CD4-positive, alpha-beta T cell treated with Interleukin-21 for 1 hour (primary cell): ENCODE data around the gene LCE3D.
"Not testable (repeated sequence)": the region's sequence is repeated elsewhere in the genome, so short reads cannot be mapped to it uniquely, and the experiment has no call there.

Source experiments
- DNase-seq: peaks from one replicate; pipeline ENCODE4 v3.0.0-alpha.2; 2020

LCE3D gene, protein sequence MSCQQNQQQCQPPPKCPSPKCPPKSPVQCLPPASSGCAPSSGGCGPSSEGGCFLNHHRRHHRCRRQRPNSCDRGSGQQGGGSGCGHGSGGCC

DNA sequence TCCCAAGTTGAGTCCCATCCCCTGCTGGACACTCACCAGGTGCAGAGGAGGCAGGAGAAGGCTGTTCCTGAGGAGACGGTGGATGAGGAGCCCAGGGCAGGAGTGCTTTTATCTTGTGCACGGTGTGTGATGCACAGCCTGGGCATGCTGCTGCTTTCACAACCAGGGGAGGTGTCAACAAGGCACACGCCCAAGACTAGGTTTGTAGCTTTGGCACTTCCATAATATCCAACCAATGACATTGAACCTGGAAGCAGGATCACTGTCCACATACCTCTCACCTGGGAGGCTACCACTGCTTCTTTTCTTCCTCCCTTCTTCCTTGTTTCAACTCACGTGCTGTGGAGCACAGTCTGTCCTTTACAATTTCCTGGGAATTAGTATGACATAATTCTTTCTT, at the start of gene LCE3D:
LCE3D (minus strand) TSS at position 84 of the 400 bp plus-strand sequence. CDS start 580 bp downstream, outside the sequence.
- no peak for DNase-seq

DNA sequence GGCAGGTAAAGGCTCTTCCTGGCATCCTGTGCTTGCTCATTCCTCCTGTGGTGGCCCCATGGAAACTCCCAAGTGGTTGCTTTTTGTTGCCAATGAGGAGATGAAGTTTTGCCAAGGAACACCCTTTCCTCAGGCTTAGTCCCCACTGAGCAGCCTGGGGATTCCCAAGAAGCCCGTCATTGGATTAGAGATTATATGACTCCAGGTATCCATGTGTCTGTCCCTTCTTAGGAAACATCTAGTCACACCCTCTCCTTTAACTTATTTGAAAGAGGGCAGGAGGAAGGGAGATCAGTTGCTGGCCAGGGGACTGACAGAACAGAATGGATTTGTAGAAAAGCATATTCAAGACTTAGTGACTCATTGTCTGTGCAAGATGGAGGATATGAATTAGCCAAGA, 46.4 kb upstream of the LCE3D start:
- no peak for DNase-seq

DNA sequence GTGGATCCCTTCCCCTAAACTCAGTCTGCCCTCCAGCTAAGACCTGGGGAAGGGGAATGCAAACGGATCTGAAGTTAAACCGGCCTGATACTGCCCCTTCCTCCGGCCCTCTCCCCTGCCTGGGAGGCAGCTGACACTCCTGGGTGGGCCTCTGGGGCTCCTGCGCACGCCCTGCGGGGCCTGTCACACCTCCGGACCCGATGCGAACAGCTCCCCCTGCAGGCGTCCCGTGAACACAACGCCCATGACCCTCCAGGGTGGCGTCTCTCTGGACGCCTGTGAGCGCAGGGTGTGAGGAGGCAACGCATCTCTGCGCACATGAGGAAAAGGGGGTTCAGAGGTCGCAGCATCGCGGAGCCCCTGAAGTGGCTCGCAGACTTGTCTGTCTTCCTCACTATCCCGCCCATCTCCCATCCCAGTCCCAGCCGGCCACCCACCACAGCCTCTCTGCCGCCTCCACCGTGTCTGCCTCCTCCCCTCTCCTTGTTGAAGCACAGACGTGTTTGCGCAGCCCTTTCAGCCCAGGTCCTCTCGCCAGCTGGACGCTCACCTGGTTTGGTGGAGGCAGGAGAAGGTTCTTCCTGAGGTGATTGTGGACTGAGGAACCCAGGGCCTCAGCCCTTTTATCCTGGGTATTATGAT, 43.0 kb upstream of the LCE3D start:
- no peak for DNase-seq

DNA sequence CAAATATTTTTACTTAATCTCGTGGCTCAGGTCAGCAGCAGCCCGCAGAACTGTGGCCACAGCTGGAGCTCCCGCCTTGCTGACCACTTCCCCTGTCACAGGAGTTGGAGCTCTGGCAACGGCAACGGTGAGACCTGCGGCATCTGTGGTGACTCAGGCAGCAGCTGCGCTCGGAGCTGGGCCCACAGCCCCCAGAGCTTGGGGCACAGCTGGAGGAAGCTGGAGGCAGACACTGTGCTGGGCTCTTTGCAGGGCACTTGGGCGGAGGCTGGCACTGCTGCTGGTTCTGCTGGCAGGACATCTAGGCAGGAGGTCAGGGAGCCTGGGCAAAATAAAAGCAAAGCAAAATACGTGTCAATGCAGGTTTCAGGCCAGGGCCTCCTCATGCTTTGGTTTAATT, 42.5 kb upstream of the LCE3D start, which contains the start of gene LCE3A:
LCE3A (minus strand) TSS at position 301 of the 400 bp plus-strand sequence; CDS start at position 301, 0 bp downstream.
- no peak for DNase-seq

DNA sequence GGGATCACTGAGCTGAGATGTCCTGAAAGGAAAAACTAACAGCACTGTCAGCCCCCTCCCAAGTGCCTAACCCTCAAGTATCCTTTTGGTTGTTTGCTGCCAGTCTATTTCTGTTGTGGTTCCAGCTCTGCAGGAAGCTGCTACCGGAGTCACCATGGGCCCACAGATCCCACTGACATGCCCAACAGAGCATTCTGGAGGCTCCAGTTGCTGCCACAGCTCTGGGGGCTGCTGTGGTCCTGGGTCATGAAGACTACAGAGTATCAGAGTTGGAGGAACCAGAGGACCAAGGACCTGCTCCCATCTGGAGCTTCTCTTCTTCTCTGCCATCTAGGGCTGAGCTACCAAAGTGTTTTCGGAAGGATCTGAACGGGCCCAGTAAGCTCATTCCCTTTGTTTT, 41.7 kb upstream of the LCE3D start:
- DNase-seq: no peak

DNA sequence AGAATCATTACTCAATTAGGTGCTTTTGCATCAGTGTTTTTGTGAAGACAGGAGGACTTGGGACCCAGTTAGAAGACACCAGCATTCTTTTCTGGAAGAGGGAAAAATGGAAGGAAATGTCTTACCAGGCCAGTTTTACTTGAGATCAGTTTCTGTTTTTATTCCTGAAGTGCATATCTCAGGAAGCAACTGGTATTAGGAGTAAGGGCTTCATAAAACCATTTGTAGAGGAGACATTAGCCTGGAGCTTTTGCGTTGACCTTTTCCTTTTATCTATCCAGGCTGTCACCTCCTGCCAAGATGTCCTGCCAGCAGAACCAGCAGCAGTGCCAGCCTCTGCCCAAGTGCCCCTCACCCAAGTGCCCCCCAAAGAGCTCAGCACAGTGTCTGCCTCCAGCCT, 33.2 kb upstream of the LCE3D start, which contains the start of gene LCE3B:
LCE3B (plus strand) TSS at position 301 of the 400 bp plus-strand sequence; CDS start at position 301, 0 bp downstream.
- DNase-seq: no peak

DNA sequence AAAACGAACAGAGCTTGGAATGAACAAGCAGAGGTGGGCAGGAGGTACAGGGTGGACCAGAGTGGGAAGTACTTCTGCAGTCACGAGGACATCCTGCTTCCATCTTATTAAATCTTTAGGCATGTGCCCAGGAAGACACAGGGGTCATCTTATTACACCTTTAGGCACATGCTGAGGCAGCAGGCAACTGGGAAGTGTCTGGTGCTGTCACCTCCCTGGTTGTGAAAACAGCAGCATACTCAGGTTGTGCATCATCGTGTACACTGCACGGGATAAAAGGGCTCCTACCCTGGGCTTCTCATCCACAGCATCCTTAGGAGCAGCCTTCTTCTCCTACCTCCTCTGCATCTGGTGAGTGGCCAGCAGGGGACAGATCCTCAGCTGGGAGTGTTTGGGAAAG, 19.6 kb upstream of the LCE3D start, which contains the start of gene LCE3C:
LCE3C (plus strand) TSS at position 301 of the 400 bp plus-strand sequence. CDS start 498 bp downstream, outside the sequence.
- DNase-seq: no peak

DNA sequence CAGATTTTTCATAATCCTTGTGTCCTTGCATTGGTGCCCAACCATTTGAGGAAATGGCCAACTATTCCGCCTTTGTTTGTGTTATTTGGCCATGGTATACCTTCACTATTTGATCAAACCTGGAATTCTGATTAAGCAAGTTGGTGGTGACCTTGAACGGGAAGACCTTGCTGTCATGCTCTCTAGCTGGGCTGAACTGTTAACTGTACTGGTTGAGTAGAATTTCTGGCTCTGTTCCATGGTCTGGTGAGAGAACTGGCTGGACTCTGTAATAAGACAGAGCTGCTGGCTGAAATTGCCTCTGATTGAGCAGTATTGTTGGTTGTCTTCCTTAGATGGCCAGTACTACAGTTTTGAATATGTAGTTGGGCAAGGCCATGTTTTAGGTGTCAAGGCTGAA, 16.7 kb upstream of the LCE3D start:
- no peak for DNase-seq

DNA sequence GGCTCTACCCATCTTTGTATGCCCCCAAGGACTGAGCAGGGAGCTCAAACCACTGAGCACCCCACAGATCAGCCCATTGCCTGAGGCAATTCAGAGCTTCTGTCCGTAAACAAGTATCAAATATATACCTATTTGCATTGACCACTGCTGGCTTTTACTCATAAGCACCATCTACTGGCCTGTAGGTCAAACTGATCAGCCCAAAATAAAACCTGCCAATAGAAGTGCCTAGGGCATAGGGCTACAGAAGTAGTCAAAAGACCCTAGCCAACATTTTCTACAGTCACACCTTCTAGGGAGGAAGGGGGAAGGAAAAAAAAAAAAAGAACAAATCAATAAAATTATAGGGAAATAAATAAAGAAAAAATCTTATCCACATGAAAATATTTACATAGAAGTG, 5.3 kb upstream of the LCE3D start:
- DNase-seq: no peak

DNA sequence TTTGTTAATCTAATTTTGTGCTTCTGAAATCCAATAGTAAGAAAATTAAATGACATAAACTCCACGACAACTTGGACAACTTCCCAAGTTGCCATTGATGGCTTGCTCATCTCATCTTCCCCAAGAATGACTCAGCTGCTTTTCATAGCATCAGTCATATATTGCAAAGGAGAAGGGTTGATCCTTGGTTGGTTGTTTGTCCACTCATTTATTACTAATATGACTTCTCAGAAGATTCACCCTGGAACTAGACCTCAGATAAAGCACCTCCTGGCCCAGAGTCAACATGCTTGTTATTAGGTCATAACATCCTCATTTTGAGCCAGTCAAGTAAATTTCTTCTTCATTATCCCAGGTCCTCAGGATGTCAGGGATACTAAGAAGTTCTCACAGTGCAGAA, 2.3 kb upstream of the LCE3D start:
- DNase-seq: no peak

DNA sequence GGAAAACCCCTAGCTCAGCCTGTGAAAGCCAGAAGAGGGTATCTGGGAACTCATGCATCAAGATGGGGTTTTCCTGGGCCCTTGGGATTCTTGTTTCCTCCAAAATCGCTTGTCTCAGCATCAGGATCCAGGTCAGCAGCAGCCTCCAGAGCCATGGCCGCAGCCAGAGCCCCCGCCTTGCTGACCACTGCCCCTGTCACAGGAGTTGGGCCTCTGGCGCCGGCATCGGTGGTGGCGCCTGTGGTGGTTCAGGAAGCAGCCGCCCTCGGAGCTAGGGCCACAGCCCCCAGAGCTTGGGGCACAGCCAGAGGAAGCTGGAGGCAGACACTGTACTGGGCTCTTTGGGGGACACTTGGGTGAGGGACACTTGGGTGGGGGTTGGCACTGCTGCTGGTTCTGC, 790 bp downstream of the LCE3D start:
- DNase-seq: not testable (repeated sequence)

DNA sequence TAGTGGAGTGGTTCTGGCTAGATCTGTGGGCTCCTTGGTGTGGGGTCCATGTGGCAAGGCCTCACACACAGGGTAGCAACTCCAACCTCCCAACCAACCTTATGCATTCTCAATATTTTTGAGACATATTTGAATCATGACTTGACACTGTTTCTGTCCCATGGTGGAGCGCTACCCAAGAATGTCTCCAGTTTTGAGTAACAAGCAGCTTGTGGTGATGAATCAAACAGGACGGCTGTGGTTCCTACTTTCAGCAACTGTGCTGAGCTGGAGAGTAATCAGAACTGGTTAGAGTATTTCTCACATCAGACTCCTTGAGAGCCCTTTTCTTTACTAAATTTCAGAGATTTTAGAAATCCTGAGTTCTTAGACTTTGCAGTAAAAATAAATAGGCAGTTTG, 3.1 kb downstream of the LCE3D start:
- no peak for DNase-seq

DNA sequence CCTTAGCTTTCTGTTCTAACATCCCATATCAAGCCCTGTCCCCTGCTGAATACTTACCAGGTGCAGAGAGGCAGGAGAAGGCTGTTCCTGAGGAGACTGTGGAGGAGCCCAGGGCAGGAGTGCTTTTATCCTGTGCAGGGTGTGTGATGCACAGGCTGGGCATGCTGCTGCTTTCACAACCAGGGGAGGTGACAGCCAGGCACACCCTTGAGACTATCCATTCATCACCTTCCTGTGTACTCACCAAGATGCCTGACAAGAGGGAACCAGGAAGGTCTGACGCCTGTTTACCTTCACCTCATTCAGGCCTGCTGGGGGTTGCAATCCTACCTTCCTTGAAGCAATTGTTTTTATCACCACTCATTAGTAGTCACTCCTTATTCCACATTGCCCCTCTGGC, 13.6 kb downstream of the LCE3D start, which contains the start of gene LCE3E:
LCE3E (minus strand) TSS at position 100 of the 400 bp plus-strand sequence. CDS start 572 bp downstream, outside the sequence.
- no peak for DNase-seq

DNA sequence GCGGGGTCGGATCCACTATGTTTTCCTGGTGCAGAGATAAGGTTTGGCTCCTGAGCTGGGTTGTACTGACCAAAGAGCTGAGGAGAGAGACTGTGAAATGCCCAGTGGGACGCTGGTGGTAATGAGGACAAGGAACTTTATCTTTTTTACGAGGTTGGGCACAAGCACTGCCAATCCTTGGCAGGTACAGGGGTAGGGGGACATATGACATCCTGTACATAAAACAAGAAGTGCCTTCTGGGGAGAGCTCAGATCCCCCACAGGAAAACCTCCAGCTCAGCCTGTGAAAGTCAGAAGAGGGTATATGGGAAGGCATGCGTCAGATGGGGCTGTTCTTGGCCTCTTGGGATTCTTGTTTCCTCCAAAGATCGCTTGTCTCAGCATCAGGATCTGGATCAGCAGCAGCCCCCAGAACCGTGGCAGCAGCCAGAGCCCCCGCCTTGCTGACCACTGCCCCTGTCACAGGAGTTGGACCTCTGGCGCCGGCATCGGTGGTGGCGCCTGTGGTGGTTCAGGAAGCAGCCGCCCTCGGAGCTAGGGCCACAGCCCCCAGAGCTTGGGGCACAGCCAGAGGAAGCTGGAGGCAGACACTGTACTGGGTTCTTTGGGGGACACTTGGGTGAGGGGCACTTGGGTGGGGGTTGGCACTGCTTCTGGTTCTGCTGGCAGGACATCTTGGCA, 14.6 kb downstream of the LCE3D start:
- DNase-seq: no peak

DNA sequence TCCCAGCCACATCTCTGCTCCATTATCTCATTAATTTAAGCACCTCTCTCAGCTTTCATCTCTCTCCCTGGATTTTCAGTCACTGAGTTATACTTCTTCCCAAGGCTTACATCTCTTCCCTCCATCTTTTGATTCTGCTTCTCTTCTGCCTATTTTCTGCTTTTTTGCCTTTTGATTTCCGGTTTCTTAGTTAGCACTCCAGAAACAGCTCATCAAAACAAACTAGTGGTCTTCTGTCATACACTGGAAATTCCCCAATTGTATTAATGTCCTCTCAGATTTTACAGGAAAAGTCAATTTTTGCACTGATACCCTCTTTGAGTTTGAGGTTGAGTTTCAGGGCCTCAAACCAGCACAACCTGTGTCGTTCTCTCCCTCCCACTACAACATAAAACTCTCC, 15.2 kb downstream of the LCE3D start:
- no peak for DNase-seq

DNA sequence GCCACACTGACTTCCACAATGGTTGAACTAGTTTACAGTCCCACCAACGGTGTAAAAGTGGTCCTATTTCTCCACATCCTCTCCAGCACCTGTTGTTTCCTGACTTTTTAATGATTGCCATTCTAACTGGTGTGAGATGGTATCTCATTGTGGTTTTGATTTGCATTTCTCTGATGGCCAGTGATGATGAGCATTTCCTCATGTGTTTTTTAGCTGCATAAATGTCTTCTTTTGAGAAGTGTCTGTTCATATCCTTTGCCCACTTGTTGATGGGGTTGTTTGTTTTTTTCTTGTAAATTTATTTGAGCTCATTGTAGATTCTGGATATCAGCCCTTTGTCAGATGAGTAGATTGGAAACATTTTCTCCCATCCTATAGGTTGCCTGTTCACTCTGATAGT, 32.0 kb downstream of the LCE3D start:
- DNase-seq: not testable (repeated sequence)

DNA sequence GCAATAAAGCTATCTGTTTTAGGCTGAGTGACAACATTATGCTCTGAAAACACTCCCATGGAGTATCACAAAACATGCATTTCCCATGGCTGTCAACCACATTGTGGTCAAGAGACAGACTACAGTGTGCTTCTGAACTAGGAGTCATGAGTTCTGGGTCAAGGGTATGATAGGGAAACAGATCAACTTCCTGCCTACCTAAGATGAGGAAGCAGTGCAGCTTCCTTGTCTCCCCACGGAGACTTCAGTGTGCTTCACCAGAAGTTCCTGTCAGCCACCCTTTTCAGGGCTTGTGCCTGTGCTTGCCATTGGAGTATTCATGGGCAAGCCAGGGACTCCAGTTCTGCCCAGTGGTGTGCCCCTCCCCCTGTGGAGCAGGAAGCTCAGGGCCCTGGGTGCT, 33.6 kb downstream of the LCE3D start:
- no peak for DNase-seq

DNA sequence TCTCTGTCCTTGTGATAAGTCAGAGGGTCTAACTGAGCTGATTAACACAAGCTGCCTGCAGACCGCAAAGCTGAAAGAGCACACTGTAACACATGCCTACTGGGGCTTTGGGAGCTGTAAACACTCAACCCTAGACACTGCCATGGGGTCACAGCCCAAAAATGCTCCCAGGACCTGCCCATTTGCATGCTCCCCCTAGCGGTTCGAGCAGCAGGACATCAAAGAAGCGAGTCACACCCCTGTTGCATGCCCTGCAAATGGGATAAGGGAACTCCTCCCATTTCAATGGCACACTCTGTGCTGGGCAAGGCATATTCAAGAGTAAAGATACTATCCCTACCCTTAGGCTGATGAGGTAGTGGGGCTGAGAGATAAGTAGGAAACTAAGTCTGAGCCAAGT, 36.5 kb downstream of the LCE3D start:
- DNase-seq: no peak

DNA sequence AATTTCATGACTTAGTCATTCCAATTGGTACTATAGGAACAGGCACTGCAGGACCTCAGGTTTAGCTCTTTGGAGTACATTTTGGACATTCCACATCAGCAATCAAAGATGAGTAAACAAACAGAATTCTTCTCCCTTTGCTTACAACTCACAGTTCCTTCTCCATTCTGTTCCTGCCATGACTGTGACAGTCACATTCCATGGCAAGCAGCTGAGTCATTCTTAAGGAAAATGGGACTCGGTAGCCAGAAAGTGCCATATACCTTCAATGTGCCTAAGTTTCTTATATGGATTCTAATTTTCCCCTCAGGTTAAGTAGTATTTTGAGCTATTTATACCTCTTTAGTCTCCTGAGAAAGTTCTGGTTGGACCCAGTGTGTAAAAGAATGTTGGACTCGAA, 40.4 kb downstream of the LCE3D start:
- no peak for DNase-seq

DNA sequence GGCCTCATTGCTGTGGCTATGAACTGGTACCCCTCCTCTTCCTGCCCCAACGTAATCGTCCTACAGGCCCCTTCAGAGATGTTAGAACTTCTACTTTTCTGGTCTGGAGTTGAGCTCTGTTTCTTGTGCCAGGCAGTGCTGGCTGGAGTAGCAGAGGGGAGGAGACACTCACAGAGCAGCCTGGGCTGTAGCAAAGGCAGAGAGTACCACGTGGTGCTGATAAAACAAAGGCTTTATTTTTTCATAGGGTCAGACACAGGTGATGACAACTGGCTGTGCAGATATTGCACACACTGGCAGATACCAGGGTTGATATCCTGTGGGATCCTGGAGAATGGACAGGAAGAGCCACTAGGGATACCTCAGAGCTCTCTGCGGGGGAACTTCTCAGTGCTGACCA, 42.8 kb downstream of the LCE3D start:
- DNase-seq: no peak

DNA sequence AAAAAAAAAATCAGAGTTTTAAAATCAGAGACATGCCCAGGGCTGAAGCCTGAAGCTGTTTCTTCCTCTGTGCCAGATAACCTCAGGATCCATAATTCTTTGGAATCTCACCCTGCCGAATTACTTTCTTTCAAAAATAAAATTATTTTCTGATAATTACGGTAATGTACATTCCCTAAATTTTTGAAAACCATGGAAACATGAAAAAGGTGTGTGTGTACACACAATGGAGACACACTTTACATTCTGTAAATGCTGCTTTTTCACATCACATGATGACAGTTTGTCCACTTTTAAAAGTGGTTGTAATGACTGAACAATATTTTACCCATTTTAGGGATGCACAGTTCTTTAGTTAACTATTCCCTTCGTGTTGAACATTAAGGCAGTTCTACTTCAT, 44.5 kb downstream of the LCE3D start:
- DNase-seq: no peak

DNA sequence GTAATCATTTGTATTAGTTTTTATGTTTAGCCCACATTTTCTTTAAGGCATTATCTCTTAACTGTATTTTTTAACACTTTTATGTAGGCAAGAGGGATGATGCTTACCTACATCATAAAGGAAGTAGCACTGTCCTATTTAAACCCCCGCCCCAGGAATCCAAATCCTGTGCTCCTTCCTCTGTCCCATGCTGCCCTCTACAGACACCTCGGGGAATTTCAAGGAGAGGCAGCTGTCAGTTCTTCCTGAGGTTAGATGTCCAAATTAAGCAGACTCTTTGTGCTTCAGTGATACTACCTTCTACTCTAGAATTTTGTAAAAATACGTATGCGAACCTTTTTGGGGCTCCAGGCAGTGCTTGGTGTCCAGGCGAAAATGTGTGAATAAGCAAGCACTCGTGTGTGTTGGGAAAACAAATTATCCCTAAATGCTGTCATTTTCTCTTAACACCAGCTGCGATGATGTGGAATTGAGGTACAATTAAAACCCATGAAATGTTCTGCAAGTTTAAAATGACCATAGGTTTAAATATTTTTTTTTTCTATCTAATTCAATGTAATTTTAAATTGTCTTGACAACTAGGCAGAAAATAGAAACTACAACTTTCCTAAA, 46.9 kb downstream of the LCE3D start:
- peak; percentile 15 for DNase-seq
